Stomach smooth muscle (tissue), 2 donors: ENCODE results near the gene ACAA1.

Experiments
- H3K27ac ChIP-seq: one replicate; pipeline ENCODE4 v1.7.0; 2013; ENCODE audit warnings: mild to moderate bottlenecking, low read length, inconsistent platforms
- H3K27me3 ChIP-seq, 2 donors: one replicate each; pipeline ENCODE4 v1.7.0; 2013; ENCODE audit warnings: low read length in 2 of 2; ENCODE audit not compliant: insufficient read depth in 2 of 2, control insufficient read depth in 1 of 2
- H3K36me3 ChIP-seq, 2 donors: one replicate each; pipeline ENCODE4 v1.7.0; 2013; ENCODE audit warnings: low read length in 2 of 2; ENCODE audit not compliant: control insufficient read depth in 2 of 2, insufficient read depth in 2 of 2
- H3K4me1 ChIP-seq: one replicate; pipeline ENCODE4 v1.7.0; 2013; ENCODE audit warnings: low read length; ENCODE audit not compliant: control insufficient read depth, insufficient read depth
- H3K4me3 ChIP-seq, 2 donors: one replicate each; pipeline ENCODE4 v1.7.0; 2013; ENCODE audit warnings: low read length in 2 of 2
- H3K9ac ChIP-seq, 2 donors: one replicate each; pipeline ENCODE4 v1.7.0; 2013; ENCODE audit warnings: low read length in 2 of 2, mild to moderate bottlenecking in 1 of 2
- H3K9me3 ChIP-seq, 2 donors: one replicate each; pipeline ENCODE4 v1.7.0; 2013; ENCODE audit warnings: low read length in 2 of 2; ENCODE audit not compliant: control insufficient read depth in 2 of 2
- donor health status: healthy.
- donor health status: Pancreatic carcinoma.

The ACAA1 gene

GRCh38 chr3:38126121-38126892 is 10.6 kb downstream of the ACAA1 start:
- no peaks in the 10 kb centered on the region for H3K27me3 ChIP-seq
- H3K9me3 ChIP-seq: no peaks in the 10 kb centered on the region
- no peak overlapping the region for H3K9ac ChIP-seq
- H3K4me1 ChIP-seq: peaks cover 2% of the 10 kb centered on the region
- H3K36me3 ChIP-seq: peaks cover 73 to 74% of the 10 kb centered on the region in 2 donors
- H3K4me3 ChIP-seq: no peak overlapping the region
- H3K27ac ChIP-seq: no peak overlapping the region

GRCh38 chr3:38125305-38126120 is 11.4 kb downstream of the ACAA1 start:
- H3K27me3 ChIP-seq: no peaks in the 10 kb centered on the region
- H3K36me3 ChIP-seq: peaks cover 66 to 73% of the 10 kb centered on the region in 2 donors
- H3K4me1 ChIP-seq: peaks cover 3% of the 10 kb centered on the region
- H3K4me3 ChIP-seq: no peak overlapping the region
- no peak overlapping the region for H3K9ac ChIP-seq
- no peak overlapping the region for H3K27ac ChIP-seq
- H3K9me3 ChIP-seq: no peaks in the 10 kb centered on the region

- Histone ChIP-seq H3K4me3 (no peak overlapping the region), H3K27ac (no peak overlapping the region), H3K9me3 (no peaks in the 10 kb centered on the region), H3K36me3 (peaks cover 68 to 77% of the 10 kb centered on the region in 2 donors), H3K4me1 (peaks cover 3% of the 10 kb centered on the region), H3K9ac (no peak overlapping the region), H3K27me3 (no peaks in the 10 kb centered on the region)
Measured at GRCh38 chr3:38124324-38125122, 12.4 kb downstream of the ACAA1 start.

- H3K27me3 ChIP-seq: no peaks in the 10 kb centered on the region
- no peak overlapping the region for H3K27ac ChIP-seq
- H3K4me1 ChIP-seq: peaks cover 3% of the 10 kb centered on the region
- no peak overlapping the region for H3K4me3 ChIP-seq
- H3K9ac ChIP-seq: no peak overlapping the region
- peaks cover 57 to 64% of the 10 kb centered on the region in 2 donors for H3K36me3 ChIP-seq
- no peaks in the 10 kb centered on the region for H3K9me3 ChIP-seq
Measured at GRCh38 chr3:38122712-38123290, 14.1 kb downstream of the ACAA1 start.

GRCh38 chr3:38121832-38122461 is 15.0 kb downstream of the ACAA1 start:
- no peaks in the 10 kb centered on the region for H3K27me3 ChIP-seq
- no peak overlapping the region for H3K9ac ChIP-seq
- peaks cover 49 to 55% of the 10 kb centered on the region in 2 donors for H3K36me3 ChIP-seq
- H3K4me1 ChIP-seq: peaks cover 3% of the 10 kb centered on the region
- H3K9me3 ChIP-seq: no peaks in the 10 kb centered on the region
- H3K4me3 ChIP-seq: no peak overlapping the region
- H3K27ac ChIP-seq: no peak overlapping the region

GRCh38 chr3:38121451-38121831 is 15.5 kb downstream of the ACAA1 start:
- peaks cover 44 to 50% of the 10 kb centered on the region in 2 donors for H3K36me3 ChIP-seq
- H3K9ac ChIP-seq: no peak overlapping the region
- no peaks in the 10 kb centered on the region for H3K9me3 ChIP-seq
- no peak overlapping the region for H3K4me3 ChIP-seq
- H3K27me3 ChIP-seq: no peaks in the 10 kb centered on the region
- peaks cover 6% of the 10 kb centered on the region for H3K4me1 ChIP-seq
- H3K27ac ChIP-seq: no peak overlapping the region

GRCh38 chr3:38120693-38121450 is 16.1 kb downstream of the ACAA1 start:
- peaks cover 6% of the 10 kb centered on the region for H3K4me1 ChIP-seq
- H3K9me3 ChIP-seq: no peaks in the 10 kb centered on the region
- peaks cover 38 to 45% of the 10 kb centered on the region in 2 donors for H3K36me3 ChIP-seq
- no peak overlapping the region for H3K27ac ChIP-seq
- H3K9ac ChIP-seq: no peak overlapping the region
- no peaks in the 10 kb centered on the region for H3K27me3 ChIP-seq
- H3K4me3 ChIP-seq: no peak overlapping the region

GRCh38 chr3:38119821-38120692 is 16.9 kb downstream of the ACAA1 start:
- Histone ChIP-seq H3K4me3 (no peak overlapping the region), H3K9me3 (no peaks in the 10 kb centered on the region), H3K9ac (no peak overlapping the region), H3K4me1 (peaks cover 6% of the 10 kb centered on the region), H3K36me3 (peaks cover 30 to 38% of the 10 kb centered on the region in 2 donors), H3K27ac (no peak overlapping the region), H3K27me3 (no peaks in the 10 kb centered on the region)

GRCh38 chr3:38119248-38119544 is 17.7 kb downstream of the ACAA1 start:
- Histone ChIP-seq H3K9me3 (no peaks in the 10 kb centered on the region), H3K36me3 (peaks cover 21 to 29% of the 10 kb centered on the region in 2 donors), H3K4me1 (peaks cover 6% of the 10 kb centered on the region), H3K27ac (no peak overlapping the region), H3K27me3 (no peaks in the 10 kb centered on the region), H3K9ac (no peak overlapping the region), H3K4me3 (no peak overlapping the region)
